K562 (cell line): ENCODE results near the gene TEX54. TPM values are rescaled to one million over a fixed set of nuclear protein-coding genes. Genes with fewer than 3 reads are reported as not detected.

Source experiments
- NR0B1 ChIP-seq: fragments of 450-650 bp; IDR thresholded peaks from one replicate; pipeline ENCODE4 v1.6.1; 2018; ENCODE audit warnings: mild to moderate bottlenecking, moderate library complexity; ENCODE audit not compliant: partially characterized antibody
- NRF1 ChIP-seq, 2 experiments: fragments of 450-650 bp; IDR thresholded peaks in 1 of 2; conservative IDR thresholded peaks in 1 of 2; 2 replicates each; pipeline ENCODE4 v1.6.1; 2014; ENCODE audit warnings: mild to moderate bottlenecking in 2 of 2
- SETDB1 ChIP-seq: IDR thresholded peaks from one replicate; pipeline ENCODE4 v1.6.1; 2012; ENCODE audit warnings: low read length, control low read depth, inconsistent platforms
- VEZF1 ChIP-seq: fragments of 200-800 bp; sonication (Bioruptor generic); IDR thresholded peaks from 2 replicates; pipeline ENCODE4 v1.6.1; 2017; ENCODE audit warnings: missing genetic modification characterization, missing compliant biosample characterization
- ZNF318 ChIP-seq, 2 experiments: fragments of 450-650 bp; IDR thresholded peaks; 2 replicates each; pipeline ENCODE4 v1.6.1; 2016; ENCODE audit warnings: mild to moderate bottlenecking in 2 of 2, borderline replicate concordance in 1 of 2, low read depth in 1 of 2, moderate library complexity in 1 of 2
- polyA plus RNA-seq, 8 experiments: library from polyadenylated mRNA; depleted of rRNA in 4 of 8; stranded (reverse) in 5 of 8; unstranded in 3 of 8; fragments of >200 nt; fragmentation: Nextera tagmentation in 2 of 8; fragmentation: Illumina TruSeq in 1 of 8; extraction: Ambion mirVana in 2 of 8; extraction: Trizol in 1 of 8; gene quantifications; 2 replicates each; pipeline versions ENCODE4 v1.2.1 to v1.2.3, GENCODE V29; 2011 to 2014; ENCODE audit warnings: inconsistent platforms in 1 of 8, missing spikeins in 1 of 8
- total RNA-seq, 7 experiments: library from RNA; depleted of rRNA in 6 of 7; stranded (reverse); fragments of >200 nt in 6 of 7; fragmentation: Illumina TruSeq in 2 of 7; extraction: Trizol in 2 of 7; gene quantifications; 2 replicates each; pipeline versions ENCODE4 v1.2.1 to v1.2.3, GENCODE V29; 2011 to 2021; ENCODE audit warnings: low replicate concordance in 1 of 7
- TF ChIP-seq, protein P1 (sequence below): fragments of 450-650 bp; formaldehyde crosslinking; IDR thresholded peaks from 2 replicates; pipeline ENCODE4 v1.4.0; 2020; ENCODE audit warnings: mild to moderate bottlenecking
- TF ChIP-seq, protein P2 (sequence below): sonication (generic); formaldehyde crosslinking; IDR thresholded peaks from 2 replicates; pipeline ENCODE4 v1.8.1; 2023; ENCODE audit warnings: mild to moderate bottlenecking, missing genetic modification reagents
- TF ChIP-seq, protein P3 (sequence below): IDR thresholded peaks from 2 replicates; pipeline ENCODE4 v1.6.1; 2011; ENCODE audit not compliant: insufficient read length; ENCODE audit errors: extremely low read depth

TEX54 gene
- total and polyA plus RNA-seq, 9 of the 15 experiments (the other 6 are each of a cell fraction or from before 2014, with no cell fraction given): not detected

GRCh38 chr11:62805076-62805892, 27.4 kb downstream of the TEX54 start, which contains the start of gene NXF1 (continued):
- no peak for TF ChIP-seq ZNF318 (IDR thresholded peaks at IDR 0.05; ENCODE audit: borderline replicate concordance in 1 of 2, low read depth in 1 of 2)
- peak; percentile 97 for TF ChIP-seq NRF1 (conservative IDR thresholded peaks at IDR 0.05 in 1 of 2, IDR thresholded peaks at IDR 0.05 in 1 of 2)
- TF ChIP-seq, protein P1, sequence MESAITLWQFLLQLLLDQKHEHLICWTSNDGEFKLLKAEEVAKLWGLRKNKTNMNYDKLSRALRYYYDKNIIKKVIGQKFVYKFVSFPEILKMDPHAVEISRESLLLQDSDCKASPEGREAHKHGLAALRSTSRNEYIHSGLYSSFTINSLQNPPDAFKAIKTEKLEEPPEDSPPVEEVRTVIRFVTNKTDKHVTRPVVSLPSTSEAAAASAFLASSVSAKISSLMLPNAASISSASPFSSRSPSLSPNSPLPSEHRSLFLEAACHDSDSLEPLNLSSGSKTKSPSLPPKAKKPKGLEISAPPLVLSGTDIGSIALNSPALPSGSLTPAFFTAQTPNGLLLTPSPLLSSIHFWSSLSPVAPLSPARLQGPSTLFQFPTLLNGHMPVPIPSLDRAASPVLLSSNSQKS (CRISPR knock-in tag): no peak
- TF ChIP-seq VEZF1 (CRISPR knock-in tag): peak; percentile 60
- TF ChIP-seq, protein P2, sequence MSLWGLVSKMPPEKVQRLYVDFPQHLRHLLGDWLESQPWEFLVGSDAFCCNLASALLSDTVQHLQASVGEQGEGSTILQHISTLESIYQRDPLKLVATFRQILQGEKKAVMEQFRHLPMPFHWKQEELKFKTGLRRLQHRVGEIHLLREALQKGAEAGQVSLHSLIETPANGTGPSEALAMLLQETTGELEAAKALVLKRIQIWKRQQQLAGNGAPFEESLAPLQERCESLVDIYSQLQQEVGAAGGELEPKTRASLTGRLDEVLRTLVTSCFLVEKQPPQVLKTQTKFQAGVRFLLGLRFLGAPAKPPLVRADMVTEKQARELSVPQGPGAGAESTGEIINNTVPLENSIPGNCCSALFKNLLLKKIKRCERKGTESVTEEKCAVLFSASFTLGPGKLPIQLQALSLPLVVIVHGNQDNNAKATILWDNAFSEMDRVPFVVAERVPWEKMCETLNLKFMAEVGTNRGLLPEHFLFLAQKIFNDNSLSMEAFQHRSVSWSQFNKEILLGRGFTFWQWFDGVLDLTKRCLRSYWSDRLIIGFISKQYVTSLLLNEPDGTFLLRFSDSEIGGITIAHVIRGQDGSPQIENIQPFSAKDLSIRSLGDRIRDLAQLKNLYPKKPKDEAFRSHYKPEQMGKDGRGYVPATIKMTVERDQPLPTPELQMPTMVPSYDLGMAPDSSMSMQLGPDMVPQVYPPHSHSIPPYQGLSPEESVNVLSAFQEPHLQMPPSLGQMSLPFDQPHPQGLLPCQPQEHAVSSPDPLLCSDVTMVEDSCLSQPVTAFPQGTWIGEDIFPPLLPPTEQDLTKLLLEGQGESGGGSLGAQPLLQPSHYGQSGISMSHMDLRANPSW (CRISPR knock-in tag): peak; percentile 93; the same call in 1 of the 2 replicates
- TF ChIP-seq, protein P3, sequence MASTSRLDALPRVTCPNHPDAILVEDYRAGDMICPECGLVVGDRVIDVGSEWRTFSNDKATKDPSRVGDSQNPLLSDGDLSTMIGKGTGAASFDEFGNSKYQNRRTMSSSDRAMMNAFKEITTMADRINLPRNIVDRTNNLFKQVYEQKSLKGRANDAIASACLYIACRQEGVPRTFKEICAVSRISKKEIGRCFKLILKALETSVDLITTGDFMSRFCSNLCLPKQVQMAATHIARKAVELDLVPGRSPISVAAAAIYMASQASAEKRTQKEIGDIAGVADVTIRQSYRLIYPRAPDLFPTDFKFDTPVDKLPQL: peak; percentile 81
- TF ChIP-seq SETDB1: no peak
- TF ChIP-seq NR0B1: no peak
